Measurements from ENCODE around the gene NCOR1.
"Not testable (repeated sequence)": the region's sequence is repeated elsewhere in the genome, so short reads cannot be mapped to it uniquely, and the experiment has no call there.

The NCOR1 gene

GRCh38 chr17:16199093-16199492 lies 16.2 kb downstream of the NCOR1 start:
- Histone ChIP-seq H4K20me1 (ENCODE audit: insufficient read depth) (no peaks in the 10 kb centered on the region), H3K4me1 (ENCODE audit: low read depth, poor library complexity, severe bottlenecking) (peaks cover 3% of the 10 kb centered on the region), H3K79me2 (ENCODE audit: insufficient read depth, low read depth) (peaks cover 27% of the 10 kb centered on the region; the same call in 1 of the 2 replicates), H3K4me3 (IDR thresholded peaks at IDR 0.05; ENCODE audit: insufficient read depth, low read depth, low read length) (no peak overlapping the region), H3K36me3 (ENCODE audit: insufficient read depth) (no peaks in the 10 kb centered on the region), H3K27ac (no peak overlapping the region), H3K27me3 (ENCODE audit: insufficient read depth, low read depth) (no peaks in the 10 kb centered on the region), H2AFZ (ENCODE audit: low read depth) (no peak overlapping the region), H3K9ac (no peak overlapping the region), H3K4me2 (no peak overlapping the region)
- no peak for TF ChIP-seq CTCF (conservative IDR thresholded peaks at IDR 0.05; ENCODE audit: low read depth, low read length)

DNA sequence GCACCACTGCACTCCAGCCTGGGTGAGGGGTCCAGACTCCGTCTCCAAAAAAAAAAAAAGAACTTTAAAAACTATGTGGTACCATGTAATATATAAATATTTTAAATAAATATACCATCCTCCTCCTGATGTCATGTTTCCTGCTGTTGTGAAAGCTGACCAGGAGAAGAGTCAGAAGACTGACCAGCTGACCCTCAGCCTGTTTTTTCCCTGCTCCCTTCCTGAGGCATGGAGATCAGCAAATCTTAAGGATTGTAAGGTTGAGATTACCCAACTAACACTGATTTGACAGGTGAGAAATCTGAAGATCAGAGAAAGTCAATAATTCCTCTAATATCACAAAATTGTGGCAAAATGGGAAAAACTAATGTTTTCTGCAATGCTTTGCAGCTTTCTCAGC lies 18.1 kb downstream of the NCOR1 start:
- Histone ChIP-seq H3K9ac (no peak overlapping the region), H3K4me1 (ENCODE audit: low read depth, poor library complexity, severe bottlenecking) (no peaks in the 10 kb centered on the region), H4K20me1 (ENCODE audit: insufficient read depth) (no peaks in the 10 kb centered on the region), H3K27me3 (ENCODE audit: insufficient read depth, low read depth) (no peaks in the 10 kb centered on the region), H3K79me2 (ENCODE audit: insufficient read depth, low read depth) (peaks cover 17% of the 10 kb centered on the region; the same call in 1 of the 2 replicates), H3K4me2 (no peak overlapping the region), H3K4me3 (IDR thresholded peaks at IDR 0.05; ENCODE audit: insufficient read depth, low read depth, low read length) (no peak overlapping the region), H2AFZ (ENCODE audit: low read depth) (no peak overlapping the region), H3K36me3 (ENCODE audit: insufficient read depth) (no peaks in the 10 kb centered on the region), H3K27ac (no peak overlapping the region)
- TF ChIP-seq CTCF (conservative IDR thresholded peaks at IDR 0.05; ENCODE audit: low read depth, low read length): no peak

- H3K4me2 ChIP-seq; H3K27ac ChIP-seq; H3K36me3 ChIP-seq (ENCODE audit: insufficient read depth); H3K9ac ChIP-seq; H3K79me2 ChIP-seq (ENCODE audit: insufficient read depth, low read depth); H3K4me1 ChIP-seq (ENCODE audit: low read depth, poor library complexity, severe bottlenecking); H3K4me3 ChIP-seq (IDR thresholded peaks at IDR 0.05; ENCODE audit: insufficient read depth, low read depth, low read length); H4K20me1 ChIP-seq (ENCODE audit: insufficient read depth); H2AFZ ChIP-seq (ENCODE audit: low read depth); H3K27me3 ChIP-seq (ENCODE audit: insufficient read depth, low read depth): not testable (repeated sequence)
These were observed 21.0 kb downstream of the NCOR1 start for GRCh38 chr17:16194307-16194835.

DNA sequence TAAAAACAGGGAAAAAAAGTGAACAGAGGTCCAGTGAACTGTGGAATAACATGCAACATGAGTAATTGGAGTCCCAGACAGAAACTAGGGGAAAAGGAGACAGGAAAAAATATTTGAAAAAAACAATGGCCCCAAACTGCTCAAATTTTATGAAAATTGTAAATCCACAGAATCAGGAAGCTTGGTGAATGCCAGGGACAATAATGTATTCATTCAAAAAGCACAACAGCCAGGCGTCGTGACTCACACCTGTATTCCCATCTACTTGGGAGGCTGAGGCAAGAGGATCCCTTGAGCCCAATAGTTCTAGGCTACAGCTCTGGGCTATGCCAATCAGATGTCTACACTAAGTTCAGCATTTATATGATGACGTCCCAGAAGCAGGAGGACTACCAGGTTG lies 23.7 kb downstream of the NCOR1 start:
- no peaks in the 10 kb centered on the region for H4K20me1 ChIP-seq (ENCODE audit: insufficient read depth)
- no peak overlapping the region for H3K27ac ChIP-seq
- no peaks in the 10 kb centered on the region for H3K36me3 ChIP-seq (ENCODE audit: insufficient read depth)
- H3K4me1 ChIP-seq (ENCODE audit: low read depth, poor library complexity, severe bottlenecking): no peaks in the 10 kb centered on the region
- no peaks in the 10 kb centered on the region for H3K27me3 ChIP-seq (ENCODE audit: insufficient read depth, low read depth)
- H3K9ac ChIP-seq: no peak overlapping the region
- no peak overlapping the region for H3K4me2 ChIP-seq
- no peak for TF ChIP-seq CTCF (conservative IDR thresholded peaks at IDR 0.05; ENCODE audit: low read depth, low read length)
- H2AFZ ChIP-seq (ENCODE audit: low read depth): no peak overlapping the region
- no peaks in the 10 kb centered on the region; the same call in 1 of the 2 replicates for H3K79me2 ChIP-seq (ENCODE audit: insufficient read depth, low read depth)
- H3K4me3 ChIP-seq (IDR thresholded peaks at IDR 0.05; ENCODE audit: insufficient read depth, low read depth, low read length): no peak overlapping the region

DNA sequence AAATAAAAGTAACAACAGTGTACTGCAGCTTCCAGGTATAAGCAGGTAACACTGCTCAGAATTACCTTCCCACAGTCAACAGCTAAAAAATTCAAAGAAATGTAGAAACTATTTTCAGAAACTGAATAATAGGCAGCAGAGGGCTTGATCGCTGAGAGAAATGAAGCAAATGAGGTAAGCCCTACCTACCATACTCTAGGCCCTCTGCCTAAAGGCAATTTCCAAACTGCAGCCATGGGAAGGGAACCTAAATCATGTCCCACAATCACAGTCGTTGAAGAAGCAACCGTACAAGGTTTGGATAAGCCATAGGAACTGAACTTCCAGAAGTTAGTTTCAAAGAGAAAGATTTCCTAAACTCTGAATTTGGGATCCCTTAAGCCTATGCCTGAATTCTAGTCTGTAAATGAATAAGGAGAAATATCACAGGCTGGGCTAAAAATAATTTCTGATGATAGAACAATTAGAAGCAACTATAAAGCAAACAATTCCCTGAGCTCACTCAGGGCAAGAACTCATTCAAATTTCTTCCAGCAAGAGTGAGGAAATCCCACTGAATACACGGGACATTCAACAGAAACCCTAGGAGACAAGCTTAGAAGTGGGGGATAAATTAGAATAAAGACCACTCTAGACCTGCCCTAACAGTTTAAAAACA lies 24.5 kb downstream of the NCOR1 start:
- no peaks in the 10 kb centered on the region; the same call in 1 of the 2 replicates for H3K79me2 ChIP-seq (ENCODE audit: insufficient read depth, low read depth)
- no peak overlapping the region for H2AFZ ChIP-seq (ENCODE audit: low read depth)
- H3K27ac ChIP-seq: no peak overlapping the region
- no peaks in the 10 kb centered on the region for H3K4me1 ChIP-seq (ENCODE audit: low read depth, poor library complexity, severe bottlenecking)
- H3K27me3 ChIP-seq (ENCODE audit: insufficient read depth, low read depth): no peaks in the 10 kb centered on the region
- no peaks in the 10 kb centered on the region for H4K20me1 ChIP-seq (ENCODE audit: insufficient read depth)
- H3K9ac ChIP-seq: no peak overlapping the region
- TF ChIP-seq CTCF (conservative IDR thresholded peaks at IDR 0.05; ENCODE audit: low read depth, low read length): no peak
- H3K36me3 ChIP-seq (ENCODE audit: insufficient read depth): no peaks in the 10 kb centered on the region
- no peak overlapping the region for H3K4me2 ChIP-seq
- H3K4me3 ChIP-seq (IDR thresholded peaks at IDR 0.05; ENCODE audit: insufficient read depth, low read depth, low read length): no peak overlapping the region

Data from KMS-11 (cell line).